GM12891 (cell line): ENCODE results near the gene GHSR.

Source experiments
- POLR2A ChIP-seq: IDR thresholded peaks from 2 replicates; pipeline ENCODE4 v1.6.1; 2011; ENCODE audit warnings: low read depth, low read length, control low read depth
- POLR2AphosphoS5 ChIP-seq: IDR thresholded peaks from 2 replicates; pipeline ENCODE4 v1.6.1; 2011; ENCODE audit warnings: low read depth, low read length, control low read depth
- TAF1 ChIP-seq: IDR thresholded peaks from 2 replicates; pipeline ENCODE4 v1.6.1; 2011; ENCODE audit warnings: low read depth, low read length, control low read depth

GRCh38 chr3:172441581-172441980 lies 6.7 kb downstream of the GHSR start:
- TF ChIP-seq POLR2A (no peak), POLR2AphosphoS5 (no peak), TAF1 (no peak)
